Sigmoid colon (tissue), 7 donors: ENCODE data around the gene C22orf31. TPM values are rescaled to one million over a fixed set of nuclear protein-coding genes. Genes with fewer than 3 reads are reported as not detected.

Source experiments
- DNase-seq: peaks from one replicate; pipeline ENCODE4 v3.0.0-alpha.2; 2019
- H3K27ac ChIP-seq, 4 donors: fragments of 200-600 bp; sonication (generic); one replicate each; pipeline ENCODE4 v1.5.1; 2016 to 2019; ENCODE audit warnings: mild to moderate bottlenecking in 1 of 4
- H3K27me3 ChIP-seq, 3 donors: fragments of 200-600 bp; sonication (generic); one replicate each; pipeline ENCODE4 v1.5.1; 2019; ENCODE audit warnings: mild to moderate bottlenecking in 1 of 3
- H3K36me3 ChIP-seq, 4 donors: fragments of 200-600 bp; sonication (generic); one replicate each; pipeline ENCODE4 v1.5.1; 2016 to 2019
- H3K4me1 ChIP-seq, 4 donors: fragments of 200-600 bp; sonication (generic); one replicate each; pipeline ENCODE4 v1.5.1; 2017 to 2019
- H3K4me3 ChIP-seq, 4 donors: fragments of 200-600 bp; sonication (generic); one replicate each; pipeline ENCODE4 v1.5.1; 2017 to 2019; ENCODE audit warnings: mild to moderate bottlenecking in 2 of 4, moderate library complexity in 1 of 4
- H3K9me3 ChIP-seq, 4 donors: fragments of 200-600 bp in 3 of 4; sonication (generic) in 3 of 4; one replicate each; pipeline versions ENCODE4 v1.5.1 to v1.6.1; 2013 to 2019
- CTCF ChIP-seq, 4 experiments: fragments of 450-650 bp in 3 of 4; fragments of 200-600 bp in 1 of 4; IDR thresholded peaks; one replicate each; pipeline ENCODE4 v1.5.1; 2016 to 2019; ENCODE audit warnings: antibody characterized with exemption in 4 of 4, mild to moderate bottlenecking in 3 of 4, moderate library complexity in 2 of 4
- EP300 ChIP-seq, 4 donors: sonication (generic); formaldehyde crosslinking; IDR thresholded peaks; one replicate each; pipeline ENCODE4 v1.6.1; 2017; ENCODE audit warnings: antibody characterized with exemption in 4 of 4
- POLR2A ChIP-seq, 2 donors: fragments of 450-650 bp; IDR thresholded peaks; one replicate each; pipeline ENCODE4 v1.6.1; 2016; ENCODE audit warnings: antibody characterized with exemption in 2 of 2, mild to moderate bottlenecking in 2 of 2, moderate library complexity in 2 of 2
- POLR2AphosphoS5 ChIP-seq, 4 donors: sonication (generic); formaldehyde crosslinking; IDR thresholded peaks; one replicate each; pipeline ENCODE4 v1.6.1; 2017; ENCODE audit warnings: antibody characterized with exemption in 4 of 4
- WGBS, 2 donors: extraction: QIAGEN DNeasy Blood & Tissue Kit; methylation state at CpG; one replicate each; pipeline ENCODE4 v1.1.7; 2013; 5-methylcytosine and 5-hydroxymethylcytosine counted together
- intact Hi-C: fragments of 100-400 bp; cut with DNase I; formaldehyde crosslinking; loops from one replicate; pipeline ENCODE4 v1.15.1; 2023
- polyA plus RNA-seq, 3 donors: library from polyadenylated mRNA; stranded (reverse); fragments of 200-250 nt; gene quantifications; one replicate each; pipeline ENCODE4 v1.2.3, GENCODE V29; 2013
- total RNA-seq, 4 donors: library from RNA; depleted of rRNA; stranded (reverse); fragments of >200 nt; gene quantifications; one replicate each; pipeline ENCODE4 v1.1.0, GENCODE V29; 2016
- donor health status: healthy with polysubstance abuse.
- donor health status: Bipolar disorder and iron deficiency.
- donor health status: healthy.

C22orf31 gene
- total and polyA plus RNA-seq, 7 donors, result 0.60 TPM; not detected in 6

DNA sequence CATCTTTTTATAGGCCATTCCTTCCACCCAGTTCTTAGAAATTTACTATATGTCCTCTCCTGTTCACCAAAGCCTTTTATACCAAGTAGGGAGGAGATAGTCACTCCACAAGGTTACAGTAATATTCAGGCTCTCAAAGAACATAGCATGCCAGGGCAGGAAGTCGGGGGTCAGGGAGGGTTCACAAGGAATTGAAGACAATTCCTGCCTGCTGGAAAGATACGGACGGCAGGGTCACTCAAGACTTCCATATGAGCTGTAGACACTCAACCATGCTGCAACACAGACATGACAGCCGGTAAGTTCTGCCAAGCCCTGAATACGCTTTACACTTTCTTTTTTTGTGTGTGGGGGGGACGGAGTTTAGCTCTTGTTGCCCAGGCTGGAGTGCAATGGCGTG, 700 bp downstream of the C22orf31 start:
- H3K9me3 ChIP-seq, result no peaks in the 10 kb centered on the region
- no peak overlapping the region for H3K27ac ChIP-seq
- H3K36me3 ChIP-seq, result no peaks in the 10 kb centered on the region
- WGBS, 2 donors, result 72 to 88% methylated on average over 7 of the region's 7 CpGs
- no peak overlapping the region for H3K4me3 ChIP-seq
- TF ChIP-seq POLR2A (IDR thresholded peaks at IDR 0.05), result no peak
- no peak for TF ChIP-seq CTCF (IDR thresholded peaks at IDR 0.05)
- TF ChIP-seq EP300 (IDR thresholded peaks at IDR 0.05), result no peak
- TF ChIP-seq POLR2AphosphoS5 (IDR thresholded peaks at IDR 0.05), result no peak
- no peaks in the 10 kb centered on the region for H3K27me3 ChIP-seq
- DNase-seq, result no peak
- H3K4me1 ChIP-seq, result no peaks in the 10 kb centered on the region
- intact Hi-C loops, result no loop called here

- no peaks in the 10 kb centered on the region for H3K27me3 ChIP-seq
- 74 to 83% methylated on average over 12 of the region's 12 CpGs for WGBS, 2 donors
- no peaks in the 10 kb centered on the region for H3K36me3 ChIP-seq
- intact Hi-C loops, result no loop called here
- no peaks in the 10 kb centered on the region for H3K9me3 ChIP-seq
- no peak overlapping the region for H3K27ac ChIP-seq
- H3K4me3 ChIP-seq, result no peak overlapping the region
- DNase-seq, result peak; percentile 33
- no peaks in the 10 kb centered on the region for H3K4me1 ChIP-seq
- TF ChIP-seq POLR2A (IDR thresholded peaks at IDR 0.05) (no peak), POLR2AphosphoS5 (IDR thresholded peaks at IDR 0.05) (no peak), CTCF (IDR thresholded peaks at IDR 0.05) (no peak), EP300 (IDR thresholded peaks at IDR 0.05) (no peak)
These were observed 1.3 kb downstream of the C22orf31 start for GRCh38 chr22:29060251-29060869.

GRCh38 chr22:29056472-29056871, 5.2 kb downstream of the C22orf31 start:
- WGBS, 2 donors, result 94 to 95% methylated on average over 3 of the region's 3 CpGs
- Histone ChIP-seq H3K27ac (no peak overlapping the region), H3K4me3 (no peak overlapping the region), H3K9me3 (no peaks in the 10 kb centered on the region), H3K36me3 (no peaks in the 10 kb centered on the region), H3K27me3 (no peaks in the 10 kb centered on the region), H3K4me1 (no peaks in the 10 kb centered on the region)
- intact Hi-C loops, result no loop called here
- TF ChIP-seq CTCF (IDR thresholded peaks at IDR 0.05), result no peak
- no peak for TF ChIP-seq POLR2AphosphoS5 (IDR thresholded peaks at IDR 0.05)
- TF ChIP-seq EP300 (IDR thresholded peaks at IDR 0.05), result no peak
- no peak for TF ChIP-seq POLR2A (IDR thresholded peaks at IDR 0.05)
- no peak for DNase-seq

DNA sequence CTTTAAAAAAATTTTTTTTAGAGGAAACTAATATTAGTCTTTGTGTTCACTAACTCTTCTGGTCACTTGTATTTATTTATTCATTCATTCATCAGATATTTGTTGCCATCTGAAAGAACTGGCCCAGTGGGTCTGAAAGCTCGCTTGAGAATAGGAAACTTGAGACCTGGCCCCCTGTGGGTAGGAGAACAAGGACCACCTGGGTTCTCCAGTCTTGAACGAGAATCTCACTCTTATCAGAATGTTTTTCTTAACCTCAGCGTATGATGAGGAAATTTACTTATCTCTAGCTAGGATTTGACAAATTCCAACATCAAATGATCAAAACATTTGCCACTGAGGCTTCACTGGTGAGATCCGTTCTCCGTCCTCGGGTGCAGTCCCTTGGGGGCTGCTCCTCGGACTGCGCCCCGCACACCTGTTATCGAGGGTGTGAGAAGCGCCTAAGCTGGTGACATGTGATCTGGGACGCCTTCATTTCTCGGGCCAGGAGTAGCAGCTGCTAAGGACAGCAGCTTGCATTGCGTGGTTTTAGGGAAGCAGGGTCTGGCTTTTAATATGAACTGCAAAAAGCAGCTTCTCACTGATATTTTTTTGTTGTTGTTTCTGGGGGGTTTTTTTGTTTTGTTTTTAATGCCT, 6.3 kb downstream of the C22orf31 start:
- intact Hi-C loops, result no loop called here
- Histone ChIP-seq H3K27ac (no peak overlapping the region), H3K4me3 (no peak overlapping the region), H3K4me1 (no peaks in the 10 kb centered on the region), H3K36me3 (peaks cover 0 to 10% (median 2%) of the 10 kb centered on the region in 4 donors), H3K9me3 (no peaks in the 10 kb centered on the region), H3K27me3 (no peaks in the 10 kb centered on the region)
- no peak for DNase-seq
- TF ChIP-seq EP300 (IDR thresholded peaks at IDR 0.05) (no peak), POLR2A (IDR thresholded peaks at IDR 0.05) (no peak), CTCF (IDR thresholded peaks at IDR 0.05) (no peak), POLR2AphosphoS5 (IDR thresholded peaks at IDR 0.05) (no peak)
- 88 to 90% methylated on average over 14 of the region's 14 CpGs for WGBS, 2 donors
